CD4-positive, alpha-beta T cell treated with Interleukin-4 for 4 hours (primary cell): ENCODE results near the gene NPW.

Experiments used
- DNase-seq: peaks from one replicate; pipeline ENCODE4 v3.0.0-alpha.2; 2020

Gene NPW

DNA sequence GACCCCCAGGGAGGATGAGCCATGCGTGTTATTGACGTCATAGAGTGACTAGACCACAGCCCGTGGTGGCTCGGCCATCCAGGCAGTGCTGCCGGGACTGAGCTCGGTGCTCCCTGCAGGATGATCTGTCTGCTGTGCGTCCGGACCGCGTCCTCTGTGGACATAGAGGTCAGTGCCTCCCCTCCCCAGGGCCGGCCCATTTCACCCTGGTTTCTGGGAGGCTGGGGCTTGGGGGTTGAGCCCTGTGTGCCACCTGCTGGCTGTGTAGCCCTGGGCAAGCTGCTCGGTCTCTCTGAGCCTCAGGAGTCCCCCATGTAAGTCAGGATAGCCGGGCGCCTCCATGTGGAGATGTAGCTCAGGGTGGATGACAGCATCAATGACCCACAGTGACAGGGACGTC is 36.5 kb downstream of the NPW start:
- no peak for DNase-seq

DNA sequence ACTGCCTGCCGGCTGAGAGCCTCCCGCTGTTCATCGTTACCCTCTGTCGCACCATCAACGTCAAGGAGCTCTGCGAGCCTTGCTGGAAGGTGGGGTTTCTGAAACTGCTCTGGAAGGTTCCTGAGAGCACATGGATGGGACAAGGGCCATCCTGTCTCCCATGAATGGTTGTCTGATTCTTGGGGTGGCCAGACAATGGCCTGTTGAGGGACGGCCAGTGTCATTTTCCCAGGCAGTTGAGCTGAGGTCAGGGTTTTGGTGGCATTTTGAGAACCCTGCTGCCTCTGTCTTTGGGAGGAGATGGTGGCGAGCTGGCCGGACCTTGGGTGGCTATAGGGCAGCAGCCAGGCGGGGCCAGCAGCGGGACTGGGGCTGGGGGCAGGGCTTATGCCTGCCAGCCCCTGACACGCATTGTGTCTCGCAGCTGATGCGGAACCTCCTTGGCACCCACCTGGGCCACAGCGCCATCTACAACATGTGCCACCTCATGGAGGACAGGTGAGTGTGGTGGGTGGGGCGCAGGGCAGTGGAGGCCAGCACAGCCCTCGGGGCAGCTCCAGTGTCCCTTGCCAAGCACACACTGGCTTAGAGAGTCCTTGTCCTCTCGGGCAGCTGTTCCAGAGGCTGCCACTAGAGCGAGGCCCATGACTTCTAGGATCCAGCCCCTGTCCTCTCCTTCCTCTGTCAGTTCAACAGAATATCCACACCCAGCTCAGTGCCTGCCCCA is 37.3 kb downstream of the NPW start:
- DNase-seq = no peak

DNA sequence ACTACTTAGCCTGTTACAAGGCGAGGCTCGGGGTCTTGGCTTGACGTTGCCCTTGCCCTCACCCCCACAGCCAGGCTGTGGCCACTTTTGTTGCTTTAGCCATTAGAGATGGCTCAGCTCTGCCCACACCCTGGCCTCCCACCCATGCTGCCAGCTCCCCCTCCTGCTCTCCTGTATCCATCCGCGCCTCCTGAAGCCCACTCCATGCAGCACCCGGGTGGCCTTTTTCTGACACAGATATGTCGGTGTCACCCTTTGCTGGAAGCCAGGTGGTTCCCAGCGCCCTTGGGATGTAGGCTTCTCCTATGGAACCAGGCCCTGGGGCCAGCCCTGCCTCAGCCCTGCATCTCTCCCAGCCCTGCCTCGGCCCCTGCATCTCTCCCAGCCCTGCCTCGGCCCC is 37.9 kb downstream of the NPW start:
- DNase-seq = no peak

DNA sequence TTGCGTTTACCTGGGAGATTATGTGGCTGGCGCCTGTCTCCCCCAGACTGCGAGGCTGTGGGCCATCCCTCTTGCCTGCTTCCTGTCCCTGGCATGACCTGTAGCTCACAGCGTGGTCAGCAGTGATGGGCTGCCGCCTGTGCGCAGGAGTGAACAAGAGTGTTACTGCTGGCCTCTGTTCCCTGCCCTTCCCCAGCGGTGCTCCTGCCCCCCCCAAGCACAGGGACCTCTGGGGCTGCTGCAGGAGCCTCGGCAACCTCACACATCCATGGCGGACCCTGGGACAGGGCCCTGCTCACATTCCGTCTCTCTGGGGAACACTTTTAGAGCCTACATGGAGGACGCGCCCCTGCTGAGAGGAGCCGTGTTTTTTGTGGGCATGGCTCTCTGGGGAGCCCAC is 38.8 kb downstream of the NPW start:
- DNase-seq = no peak

DNA sequence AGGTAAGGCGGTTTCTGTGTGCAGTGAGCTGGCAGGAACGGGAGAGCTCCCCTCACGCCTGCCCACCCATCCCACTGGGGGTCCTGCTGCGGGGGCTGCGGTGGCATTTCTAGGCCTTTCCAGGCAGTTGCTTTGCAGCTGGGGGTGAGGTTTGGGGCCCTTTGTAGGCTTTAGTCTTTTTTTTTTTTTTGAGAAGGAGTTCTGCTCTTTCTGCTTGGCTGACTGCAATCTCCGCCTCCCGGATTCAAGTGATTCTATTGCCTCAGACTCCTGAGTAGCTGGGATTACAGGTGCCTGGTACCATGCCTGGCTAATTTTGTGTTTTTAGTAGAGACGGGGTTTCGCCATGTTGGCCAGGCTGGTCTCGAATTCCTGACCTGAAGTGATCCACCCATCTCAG is 39.3 kb downstream of the NPW start:
- DNase-seq = no peak

DNA sequence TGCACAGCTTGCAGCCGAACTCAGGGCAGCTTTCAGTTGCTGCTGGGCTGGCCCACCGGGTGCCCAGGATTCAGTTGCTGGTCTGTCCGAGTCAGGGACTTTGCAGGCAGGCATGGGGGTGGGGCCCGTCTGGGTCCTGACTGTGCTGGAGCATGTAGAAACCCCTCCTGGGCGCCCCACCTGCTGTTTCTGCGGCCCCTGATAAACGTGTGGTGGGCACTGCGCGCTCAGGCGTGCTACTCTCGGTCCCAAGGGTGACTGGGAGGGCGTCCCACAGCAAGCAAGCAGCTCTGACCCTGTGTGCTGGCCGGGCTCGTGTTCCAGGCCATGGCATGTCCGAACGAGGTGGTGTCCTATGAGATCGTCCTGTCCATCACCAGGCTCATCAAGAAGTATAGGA is 40.8 kb downstream of the NPW start:
- no peak for DNase-seq

DNA sequence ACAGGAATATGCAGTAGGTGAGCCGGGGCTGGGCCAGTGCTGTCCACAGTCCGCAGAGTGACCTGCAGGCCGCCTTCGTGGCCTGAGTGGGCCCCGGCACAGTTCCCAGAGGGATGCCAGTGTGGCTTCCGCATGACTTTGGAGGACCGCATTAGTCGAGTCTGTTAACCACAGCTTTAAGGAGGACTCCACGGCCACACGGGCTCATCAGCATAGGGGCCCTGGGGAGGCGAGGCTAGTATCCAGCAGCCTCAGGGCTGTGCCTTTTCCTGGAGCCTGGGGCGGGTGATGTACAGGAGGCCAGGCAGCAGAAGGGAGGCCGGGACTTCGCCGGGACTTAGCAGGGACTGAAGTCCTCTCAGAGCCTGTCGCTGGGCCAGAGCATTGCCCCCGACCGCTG is 41.4 kb downstream of the NPW start:
- no peak for DNase-seq

DNA sequence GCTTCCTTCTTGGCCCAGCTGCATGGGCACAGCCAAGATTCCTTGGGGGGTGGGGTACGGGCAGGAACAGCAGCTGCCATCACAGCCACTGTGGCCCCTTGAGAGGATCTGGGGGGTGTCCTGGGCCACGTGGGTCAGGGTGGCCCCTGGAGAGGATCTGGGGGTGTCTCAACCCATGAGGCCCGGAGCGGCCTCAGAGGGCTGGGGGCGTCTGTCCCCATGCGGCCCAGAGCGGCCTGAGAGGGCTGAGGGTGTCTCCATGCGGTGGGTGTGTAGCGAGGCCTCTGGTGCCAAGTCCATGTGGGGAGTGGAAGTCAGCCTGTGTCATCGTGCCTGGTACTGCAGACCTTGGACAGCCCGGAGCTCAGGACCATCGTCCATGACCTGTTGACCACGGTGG is 41.9 kb downstream of the NPW start:
- no peak for DNase-seq

DNA sequence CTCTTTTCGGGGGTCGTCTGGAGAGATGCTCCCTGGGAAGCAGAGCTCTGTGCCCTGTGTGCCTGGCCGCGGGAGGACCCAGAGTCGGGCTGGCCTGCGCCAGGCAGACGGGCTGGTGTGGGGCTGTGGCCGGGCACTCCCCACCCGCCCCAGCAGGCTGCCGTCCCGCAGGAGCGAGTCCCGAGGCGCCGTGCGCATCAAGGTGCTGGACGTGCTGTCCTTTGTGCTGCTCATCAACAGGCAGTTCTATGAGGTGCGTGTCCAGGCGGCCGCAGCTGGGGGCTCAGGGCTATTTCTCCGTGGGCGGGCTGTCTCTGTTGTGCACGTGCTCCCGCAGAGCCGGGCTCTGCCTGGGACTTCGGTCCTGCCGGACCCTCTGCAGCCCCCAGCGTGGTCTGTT is 43.2 kb downstream of the NPW start:
- no peak for DNase-seq

DNA sequence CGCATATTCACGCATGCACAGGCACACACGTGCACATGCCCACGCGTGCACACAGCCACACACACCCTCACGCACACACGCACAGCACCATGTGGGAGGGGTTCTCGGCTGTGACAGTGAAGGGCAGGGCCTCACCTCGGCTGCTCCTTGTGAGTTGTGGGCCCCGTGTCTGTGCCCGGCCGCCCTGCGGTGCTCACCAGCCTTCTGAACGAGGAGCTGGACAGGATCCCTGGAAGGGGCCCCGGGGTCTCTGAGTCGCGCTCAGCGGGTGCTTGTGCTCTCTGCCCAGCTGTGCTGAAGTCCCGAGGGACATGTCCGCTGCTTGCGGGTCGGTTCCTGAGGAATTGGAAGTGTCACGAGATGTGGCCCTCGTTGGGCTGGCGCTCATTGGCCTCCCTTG is 44.3 kb downstream of the NPW start:
- no peak for DNase-seq

DNA sequence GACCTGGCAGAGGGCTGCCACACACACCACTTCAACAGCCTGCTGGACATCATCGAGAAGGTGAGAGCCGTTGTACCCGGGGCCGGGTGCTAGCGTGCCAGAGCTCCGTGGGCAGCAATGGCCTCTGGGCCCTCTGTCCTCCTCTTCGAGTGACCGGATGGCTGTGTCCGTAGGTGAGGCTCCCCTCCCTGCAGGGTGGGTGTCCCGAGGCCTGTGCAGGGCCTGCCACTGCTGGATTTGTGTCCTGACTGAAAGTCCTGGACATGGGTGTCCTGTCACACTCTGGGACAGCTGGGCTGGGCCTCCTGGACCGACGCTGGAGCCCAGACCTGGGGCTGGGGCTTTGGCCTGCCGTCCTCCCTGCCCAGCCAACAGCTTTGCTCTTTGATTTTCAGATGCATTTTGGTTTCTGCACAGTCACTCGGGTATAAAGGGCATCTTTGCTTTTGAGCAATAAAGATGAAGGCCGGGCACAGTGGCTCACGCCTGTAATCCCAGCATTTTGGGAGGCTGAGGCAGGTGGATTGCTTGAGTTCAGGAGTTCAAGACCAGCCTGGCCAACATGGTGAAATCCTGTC is 44.9 kb downstream of the NPW start:
- no peak for DNase-seq

DNA sequence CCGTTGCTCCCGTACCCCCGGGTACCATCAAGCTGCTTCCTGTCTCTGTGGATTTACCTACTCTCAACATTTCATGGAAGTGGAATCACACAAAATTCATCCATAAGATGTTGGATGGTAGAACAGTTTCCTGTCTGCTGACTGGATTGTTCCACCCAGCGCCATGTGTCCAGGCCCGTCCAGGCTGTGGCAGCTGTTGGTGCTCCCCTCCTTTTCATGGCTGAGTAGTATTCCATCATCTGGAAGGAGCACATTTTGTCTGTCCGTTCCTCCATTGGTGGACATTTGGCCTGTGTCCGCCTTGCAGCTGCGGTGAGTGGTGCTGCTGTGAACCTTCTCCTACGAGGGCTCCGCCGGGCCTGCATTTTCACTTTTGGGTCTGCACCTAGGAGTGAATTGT is 46.6 kb downstream of the NPW start:
- DNase-seq = no peak
